ENCODE measurements around the gene CLSTN3.

The CLSTN3 gene

DNA sequence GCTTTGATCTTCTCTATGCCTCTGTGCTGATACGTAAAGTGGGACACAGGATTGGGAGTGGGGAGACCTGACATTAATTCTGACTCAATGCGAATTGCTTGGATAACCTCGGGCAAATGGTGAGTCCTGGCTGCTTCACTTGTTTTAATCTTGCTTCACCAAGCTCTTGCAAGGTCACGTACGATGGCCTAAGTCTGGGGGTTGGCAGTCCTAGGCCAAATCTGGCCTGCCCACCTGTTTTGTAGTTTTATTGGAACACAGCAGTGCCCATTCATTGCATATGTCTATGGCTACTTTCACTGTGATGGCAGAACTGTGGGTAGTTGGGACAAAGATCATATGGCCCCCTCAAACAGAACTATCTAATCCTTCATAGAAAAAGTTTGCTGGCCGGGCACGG lies 13.4 kb downstream of the CLSTN3 start:
- in situ Hi-C loops (cut with MboI; ENCODE audit: low pct_unique_long_range_greater_than_20kb, low sequenced_read_pairs), result no loop called here
- no peak for DNase-seq

DNA sequence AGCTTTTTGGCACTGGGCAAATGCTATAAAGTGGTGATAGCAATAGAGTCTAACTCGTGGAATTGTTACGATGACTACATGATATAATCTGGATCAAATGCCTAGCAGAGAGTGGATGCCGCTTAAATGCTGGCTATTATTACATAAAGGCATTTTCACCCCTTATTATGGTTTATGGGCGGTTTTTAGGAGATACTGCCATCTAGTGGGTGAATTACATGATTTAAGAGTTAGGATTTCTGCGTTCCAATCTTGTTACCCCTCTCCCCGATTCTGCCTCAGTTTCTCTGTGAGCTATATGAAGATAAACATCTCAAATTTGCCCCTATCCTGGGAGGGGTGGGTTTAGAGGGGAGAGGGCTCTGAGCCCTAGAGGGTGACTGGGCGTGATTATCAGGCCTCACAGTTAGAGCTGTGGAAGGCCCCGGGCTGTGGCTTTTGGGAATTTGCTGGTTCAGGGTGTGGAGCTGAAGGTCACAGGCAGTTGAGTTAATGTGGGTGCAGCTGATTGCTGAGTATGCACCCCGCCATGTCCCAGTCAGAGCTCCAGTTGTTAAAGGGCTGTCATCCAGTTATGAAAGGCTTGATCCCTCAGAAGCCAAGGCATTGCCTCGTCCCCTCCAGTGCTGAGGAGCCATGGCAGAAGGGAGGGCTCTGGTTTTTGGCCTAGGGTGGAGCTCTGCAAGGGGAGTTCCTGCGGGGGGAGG lies 14.4 kb downstream of the CLSTN3 start:
- in situ Hi-C loops (cut with MboI; ENCODE audit: low pct_unique_long_range_greater_than_20kb, low sequenced_read_pairs), result no loop called here
- peak; percentile 49 for DNase-seq

DNA sequence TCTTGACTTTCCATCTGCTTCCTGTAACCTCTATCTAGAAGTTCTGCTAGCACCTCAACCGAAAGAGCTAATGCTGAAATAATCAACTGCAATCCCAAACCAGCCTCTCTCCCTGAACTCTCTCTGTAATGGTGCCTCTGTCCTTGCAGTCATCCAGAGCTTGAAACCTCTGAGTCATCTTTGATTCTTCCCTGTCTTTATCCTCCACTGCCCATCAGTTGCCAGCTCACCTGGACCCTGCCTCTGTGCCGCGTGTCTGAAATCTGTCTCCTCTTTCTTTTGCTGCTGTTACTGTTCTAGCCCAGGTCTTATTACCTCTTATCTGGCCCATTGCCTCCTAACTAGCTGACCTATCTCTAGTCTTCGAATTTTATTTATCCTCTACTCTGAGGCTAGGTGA lies 15.5 kb downstream of the CLSTN3 start:
- in situ Hi-C loops (cut with MboI; ENCODE audit: low pct_unique_long_range_greater_than_20kb, low sequenced_read_pairs), result no loop called here
- DNase-seq, result no peak

DNA sequence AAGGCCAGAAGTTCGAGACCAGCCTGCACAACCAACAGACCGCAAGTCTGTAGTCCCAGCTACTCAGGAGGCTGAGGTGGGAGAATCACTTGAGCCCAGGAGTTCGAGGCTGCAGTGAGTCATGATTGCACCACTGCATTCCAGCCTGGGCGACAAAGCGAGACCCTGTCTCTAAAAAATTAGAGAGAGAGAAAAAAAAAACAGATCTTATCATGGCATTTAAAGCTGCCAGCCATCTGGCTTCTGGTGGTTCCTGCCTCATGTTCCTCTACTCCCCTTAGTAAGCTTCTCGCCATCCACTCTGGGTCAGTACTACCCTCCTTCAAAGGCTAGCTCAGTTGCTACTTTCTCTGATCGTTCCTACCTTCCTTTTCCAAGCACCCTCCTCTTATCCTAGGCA lies 16.1 kb downstream of the CLSTN3 start:
- no peak for DNase-seq
- in situ Hi-C loops (cut with MboI; ENCODE audit: low pct_unique_long_range_greater_than_20kb, low sequenced_read_pairs), result no loop called here

DNA sequence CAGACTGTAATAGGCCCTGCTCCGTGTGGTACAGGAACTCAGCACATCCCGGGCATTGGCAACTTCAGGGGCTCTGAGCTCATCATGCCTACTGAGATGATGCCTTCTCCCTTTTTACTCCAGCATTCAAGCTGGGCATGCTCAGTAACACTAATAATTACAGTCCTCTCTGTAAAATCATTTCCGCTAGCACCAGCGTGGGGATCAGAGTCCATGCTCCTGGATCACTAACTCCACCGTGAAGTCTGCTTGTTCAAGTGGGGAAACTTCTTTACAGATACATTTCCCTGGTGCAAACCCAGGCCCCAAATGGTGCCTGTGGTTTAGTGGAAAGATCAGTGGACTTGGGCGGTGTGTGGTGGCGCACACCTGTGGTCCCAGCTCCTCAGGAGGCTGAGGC lies 16.7 kb downstream of the CLSTN3 start:
- DNase-seq, result no peak
- in situ Hi-C loops (cut with MboI; ENCODE audit: low pct_unique_long_range_greater_than_20kb, low sequenced_read_pairs), result no loop called here

DNA sequence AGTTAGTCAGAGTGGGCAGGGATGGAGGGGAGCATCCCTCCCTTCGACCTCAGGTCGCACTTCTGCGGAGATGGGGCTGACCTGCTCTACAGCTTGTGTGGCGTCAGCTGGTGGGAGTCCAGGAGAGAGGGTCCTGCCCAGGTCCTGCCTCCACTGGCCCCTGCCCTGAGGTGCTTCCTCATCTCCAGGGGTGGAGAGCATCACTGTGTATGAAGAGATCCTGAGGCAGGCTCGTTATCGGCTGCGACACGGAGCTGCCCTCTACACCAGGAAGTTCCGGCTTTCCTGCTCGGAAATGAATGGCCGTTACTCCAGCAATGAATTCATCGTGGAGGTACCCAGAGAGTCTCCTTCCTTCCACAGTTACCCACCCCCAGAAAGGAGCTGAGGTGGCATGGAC lies 20.2 kb downstream of the CLSTN3 start:
- DNase-seq, result no peak
- in situ Hi-C loops (cut with MboI; ENCODE audit: low pct_unique_long_range_greater_than_20kb, low sequenced_read_pairs), result no loop called here

DNA sequence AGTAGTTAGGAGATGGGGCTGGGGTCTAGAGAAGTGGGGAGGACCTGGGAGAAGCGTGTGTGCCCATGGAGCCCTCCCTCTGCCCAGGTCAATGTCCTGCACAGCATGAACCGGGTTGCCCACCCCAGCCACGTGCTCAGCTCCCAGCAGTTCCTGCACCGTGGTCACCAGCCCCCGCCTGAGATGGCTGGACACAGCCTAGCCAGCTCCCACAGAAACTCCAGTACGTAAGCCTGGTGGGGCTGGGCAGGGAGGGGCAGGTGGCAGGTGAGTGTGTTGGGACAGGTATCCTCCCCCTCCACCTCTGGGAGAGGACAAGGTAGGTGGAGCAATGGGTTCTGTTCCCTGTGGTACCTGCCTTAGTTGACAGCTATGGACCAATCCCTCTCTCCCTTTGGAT lies 20.7 kb downstream of the CLSTN3 start:
- DNase-seq, result no peak
- in situ Hi-C loops (cut with MboI; ENCODE audit: low pct_unique_long_range_greater_than_20kb, low sequenced_read_pairs), result no loop called here

DNA sequence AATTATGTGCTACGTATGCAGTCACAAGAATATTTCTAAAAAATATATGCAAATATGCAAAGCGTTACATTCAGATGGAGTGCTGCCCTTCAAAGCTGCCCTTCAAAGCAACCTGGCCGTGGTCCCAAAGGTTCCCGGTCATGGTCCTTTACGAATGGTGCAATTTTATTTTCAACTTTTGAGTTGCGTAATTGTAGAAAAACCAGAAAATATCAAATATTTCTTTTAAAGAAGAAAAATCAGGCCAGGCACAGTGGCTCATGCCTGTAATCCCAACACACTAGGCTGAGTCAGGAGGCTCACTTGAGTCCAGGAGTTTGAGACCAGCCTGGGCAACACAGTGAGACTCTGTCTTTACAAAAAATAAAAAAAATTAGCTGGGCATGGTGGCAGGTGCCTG lies 21.4 kb downstream of the CLSTN3 start:
- in situ Hi-C loops (cut with MboI; ENCODE audit: low pct_unique_long_range_greater_than_20kb, low sequenced_read_pairs), result no loop called here
- no peak for DNase-seq

DNA sequence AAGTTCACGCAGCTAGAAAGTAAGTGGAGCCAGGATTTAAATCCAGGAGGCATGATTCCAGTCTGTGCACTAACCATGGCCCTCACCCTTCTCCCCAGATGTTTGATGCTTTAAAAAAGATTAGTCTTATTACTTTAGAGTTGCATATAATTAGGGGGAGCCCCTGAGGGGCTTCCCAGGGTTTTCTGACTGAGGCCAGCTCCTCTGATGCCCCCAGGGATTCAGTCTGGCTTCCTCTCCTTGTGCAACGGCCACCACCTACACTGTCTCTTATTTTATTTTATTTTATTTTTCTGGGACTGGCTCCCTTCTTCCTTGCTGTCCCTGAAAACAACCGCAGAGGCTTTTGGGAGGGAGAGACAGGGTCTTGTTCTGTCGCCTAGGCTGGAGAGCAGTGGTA lies 22.6 kb downstream of the CLSTN3 start:
- DNase-seq, result no peak
- in situ Hi-C loops (cut with MboI; ENCODE audit: low pct_unique_long_range_greater_than_20kb, low sequenced_read_pairs), result no loop called here

DNA sequence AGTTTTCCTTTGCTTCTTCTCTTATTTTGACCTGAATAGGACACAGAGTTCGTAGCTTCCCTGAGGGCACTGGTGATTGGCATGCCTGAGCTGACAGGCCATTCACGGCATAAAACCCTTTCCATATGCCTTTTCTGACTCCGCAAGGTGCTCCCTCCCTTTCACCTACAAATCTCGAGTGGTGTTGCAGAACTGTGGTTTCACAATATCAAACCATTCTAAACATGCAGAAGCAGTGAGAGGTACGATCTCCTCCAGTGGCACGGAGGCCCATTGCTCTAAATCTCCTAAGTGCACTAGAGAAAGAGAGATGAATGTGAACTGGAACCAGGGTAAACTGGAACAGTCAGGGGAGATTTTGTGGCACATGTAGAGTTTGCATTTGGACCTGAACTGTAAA lies 23.9 kb downstream of the CLSTN3 start:
- in situ Hi-C loops (cut with MboI; ENCODE audit: low pct_unique_long_range_greater_than_20kb, low sequenced_read_pairs), result no loop called here

DNA sequence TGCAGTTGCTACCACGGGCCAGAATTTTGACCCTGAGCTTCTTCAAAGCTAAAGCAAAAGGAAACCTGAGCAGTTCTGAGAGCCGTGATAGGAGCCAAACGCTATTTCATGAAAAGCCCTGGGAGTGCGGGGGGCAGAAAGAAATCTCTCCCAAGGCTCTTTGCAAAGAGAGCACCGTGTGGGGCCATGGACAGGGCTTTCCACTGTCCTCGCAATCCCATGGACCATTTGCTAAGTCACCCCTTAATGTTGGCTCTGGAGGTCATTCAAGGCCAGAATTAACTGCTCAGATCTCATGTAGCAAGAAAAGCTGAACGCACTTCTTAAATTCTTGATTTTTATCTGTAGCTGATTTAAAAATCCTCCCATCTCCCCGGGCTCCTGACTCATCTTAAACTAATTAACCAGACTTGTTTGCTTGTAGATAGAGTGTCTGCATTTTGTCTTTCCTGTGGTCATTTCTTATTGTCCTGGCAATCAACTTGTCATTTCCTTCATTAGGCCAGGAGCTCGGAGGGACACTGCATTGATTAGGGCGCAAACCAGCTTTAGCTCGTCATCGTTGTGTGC lies 24.8 kb downstream of the CLSTN3 start:
- in situ Hi-C loops (cut with MboI; ENCODE audit: low pct_unique_long_range_greater_than_20kb, low sequenced_read_pairs), result no loop called here

More for the DNA sequence above, 23.9 kb downstream of the CLSTN3 start:
- DNase-seq, result no peak

DNA sequence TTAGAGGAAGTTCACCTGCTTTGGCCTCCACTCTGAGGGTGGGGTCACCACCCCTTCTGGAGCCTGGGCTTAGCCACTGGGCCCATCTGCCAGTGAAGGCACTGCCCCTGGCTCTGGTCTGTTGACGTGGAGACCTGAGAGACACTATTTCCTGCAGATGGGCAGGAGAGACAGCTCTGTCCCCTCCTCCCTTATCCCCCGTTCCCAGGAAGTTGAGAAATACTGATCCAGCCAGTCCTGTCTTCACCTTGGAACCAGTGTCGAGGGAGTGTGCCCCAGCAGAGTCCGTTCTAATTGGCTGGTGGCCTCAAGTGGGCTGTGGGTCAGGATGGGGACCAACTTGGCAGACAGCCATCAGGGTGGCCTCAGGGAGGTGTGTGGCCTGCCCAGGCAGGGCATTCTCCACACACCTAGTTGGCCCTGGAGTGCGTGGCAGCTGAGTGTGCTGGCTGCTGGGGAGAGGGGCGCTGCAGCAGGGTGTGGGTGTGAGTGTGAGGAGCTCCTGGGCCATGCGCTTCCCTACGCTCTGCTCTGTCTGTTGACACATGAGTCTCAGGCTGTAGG lies 25.4 kb downstream of the CLSTN3 start:
- in situ Hi-C loops (cut with MboI; ENCODE audit: low pct_unique_long_range_greater_than_20kb, low sequenced_read_pairs), result no loop called here
- no peak for DNase-seq

More for the DNA sequence above, 24.8 kb downstream of the CLSTN3 start:
- no peak for DNase-seq

DNA sequence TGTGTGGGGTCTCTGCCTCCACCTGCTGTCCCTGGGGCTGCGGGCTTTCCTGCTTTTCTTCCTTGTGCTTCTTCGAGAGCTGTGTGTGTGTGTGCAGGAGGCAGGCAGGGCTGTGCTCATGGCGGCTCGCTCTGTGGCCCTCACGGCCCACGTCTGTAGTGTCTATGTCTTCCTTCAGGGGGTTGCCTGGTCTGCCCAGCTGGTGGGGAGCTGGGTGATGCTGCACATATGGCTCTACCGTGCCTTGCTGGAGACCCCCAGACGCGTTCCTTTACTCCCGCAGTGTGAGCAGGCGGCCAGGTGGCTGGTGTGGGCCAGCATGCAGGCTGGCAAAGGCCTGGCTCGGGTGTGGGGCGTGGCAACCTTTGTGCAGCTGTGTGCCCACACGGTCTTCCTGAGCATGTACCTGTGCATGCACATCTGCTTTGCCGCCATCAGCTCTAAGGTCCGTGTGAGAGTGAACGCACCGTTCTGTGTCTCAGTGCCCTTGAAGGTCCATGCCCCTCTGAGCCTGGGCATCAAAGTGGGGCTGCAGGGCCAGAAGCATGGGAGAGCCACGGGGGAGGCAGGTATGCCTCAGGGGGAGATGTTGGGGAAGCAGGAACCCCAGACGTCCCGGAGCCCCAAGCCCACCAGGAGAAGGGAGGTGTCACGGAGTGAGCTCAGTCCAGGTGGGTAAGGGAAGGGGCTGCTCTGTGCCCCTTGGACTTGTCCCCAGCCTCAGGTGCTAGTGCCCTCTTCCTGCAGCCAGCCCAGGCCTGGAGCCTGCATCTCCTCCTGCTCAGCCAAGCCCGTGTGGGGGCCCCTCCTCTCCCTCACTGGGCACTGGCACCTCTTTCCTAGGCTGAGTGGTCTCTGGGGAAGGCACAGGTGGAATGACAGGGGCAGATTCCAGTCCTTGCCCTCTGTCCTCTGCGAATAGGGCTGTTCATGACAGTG lies 26.4 kb downstream of the CLSTN3 start:
- DNase-seq, result no peak
- in situ Hi-C loops (cut with MboI; ENCODE audit: low pct_unique_long_range_greater_than_20kb, low sequenced_read_pairs), result no loop called here

DNA sequence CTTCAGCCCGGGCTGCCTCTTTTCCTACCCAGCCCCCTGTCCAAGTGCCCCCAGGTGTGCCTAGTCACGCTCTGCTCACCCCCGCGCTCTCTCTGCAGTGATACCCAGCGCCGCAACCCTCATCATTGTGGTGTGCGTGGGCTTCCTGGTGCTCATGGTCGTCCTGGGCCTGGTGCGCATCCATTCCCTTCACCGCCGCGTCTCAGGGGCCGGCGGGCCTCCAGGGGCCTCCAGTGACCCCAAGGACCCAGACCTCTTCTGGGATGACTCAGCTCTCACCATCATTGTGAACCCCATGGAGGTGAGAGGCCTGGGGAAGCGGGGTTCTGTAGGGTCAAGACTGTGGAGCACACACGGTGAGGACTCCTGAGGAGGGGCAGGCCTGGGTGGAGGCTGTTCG lies 27.2 kb downstream of the CLSTN3 start:
- no peak for DNase-seq
- in situ Hi-C loops (cut with MboI; ENCODE audit: low pct_unique_long_range_greater_than_20kb, low sequenced_read_pairs), result no loop called here

DNA sequence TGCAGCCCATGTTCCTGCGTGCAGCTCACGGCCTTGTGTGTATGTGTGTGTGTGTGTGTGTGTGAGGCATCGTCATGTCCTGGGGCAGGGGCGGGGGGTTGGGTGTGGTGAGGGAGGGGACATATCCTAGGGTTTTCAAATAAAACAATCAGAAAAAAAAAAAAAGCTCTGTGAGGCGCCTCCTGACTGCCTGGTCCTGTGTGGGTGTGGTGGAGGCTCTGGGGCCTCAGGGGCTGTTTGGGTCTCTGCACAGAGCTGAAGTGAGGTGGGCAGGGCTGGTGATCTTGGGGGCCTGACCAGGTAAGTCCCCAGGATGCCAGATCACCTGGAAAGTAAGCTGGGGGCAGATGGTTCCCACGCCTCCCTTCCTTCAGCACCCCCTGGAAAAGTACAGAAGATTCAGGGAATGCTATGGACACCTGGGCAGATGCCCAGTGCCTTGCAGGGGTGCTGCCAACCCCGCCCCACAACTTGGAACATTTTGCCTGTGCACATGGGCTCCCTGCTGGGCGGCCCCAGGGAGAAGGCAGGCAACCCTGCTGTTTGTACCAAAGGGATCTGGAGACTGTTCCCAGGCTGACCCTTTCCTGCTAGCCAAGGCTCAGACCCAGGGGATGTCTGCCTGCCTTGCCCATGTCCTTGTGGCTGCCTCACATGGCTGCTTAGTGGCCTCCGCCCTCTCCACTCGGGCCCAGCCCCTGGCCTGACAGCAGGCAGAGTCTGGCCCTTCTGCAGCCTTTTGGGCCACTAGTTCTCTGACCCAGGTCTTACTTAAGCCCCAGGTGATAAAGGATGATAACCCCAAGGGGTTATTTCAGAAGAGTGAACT lies 28.8 kb downstream of the CLSTN3 start:
- DNase-seq, result no peak
- in situ Hi-C loops (cut with MboI; ENCODE audit: low pct_unique_long_range_greater_than_20kb, low sequenced_read_pairs), result no loop called here

DNA sequence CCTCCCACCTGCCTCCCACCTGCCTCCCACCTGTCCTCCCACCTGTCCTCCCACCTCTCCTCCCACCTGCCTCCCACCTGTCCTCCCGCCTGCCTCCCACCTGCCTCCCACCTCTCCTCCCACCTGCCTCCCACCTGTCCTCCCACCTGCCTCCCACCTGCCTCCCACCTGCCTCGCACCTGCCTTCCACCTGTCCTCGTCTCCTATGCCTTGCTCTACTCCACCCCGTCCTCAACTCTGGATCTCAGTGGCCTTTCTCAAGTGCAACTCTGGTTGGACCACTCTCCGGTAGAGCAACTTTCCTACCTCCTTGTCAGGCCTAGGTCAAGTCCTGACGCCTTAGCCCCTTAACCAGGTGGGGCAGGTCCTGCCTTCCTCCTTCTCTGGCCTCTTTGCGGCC lies 30.0 kb downstream of the CLSTN3 start:
- in situ Hi-C loops (cut with MboI; ENCODE audit: low pct_unique_long_range_greater_than_20kb, low sequenced_read_pairs), result no loop called here
- DNase-seq, result no peak

DNA sequence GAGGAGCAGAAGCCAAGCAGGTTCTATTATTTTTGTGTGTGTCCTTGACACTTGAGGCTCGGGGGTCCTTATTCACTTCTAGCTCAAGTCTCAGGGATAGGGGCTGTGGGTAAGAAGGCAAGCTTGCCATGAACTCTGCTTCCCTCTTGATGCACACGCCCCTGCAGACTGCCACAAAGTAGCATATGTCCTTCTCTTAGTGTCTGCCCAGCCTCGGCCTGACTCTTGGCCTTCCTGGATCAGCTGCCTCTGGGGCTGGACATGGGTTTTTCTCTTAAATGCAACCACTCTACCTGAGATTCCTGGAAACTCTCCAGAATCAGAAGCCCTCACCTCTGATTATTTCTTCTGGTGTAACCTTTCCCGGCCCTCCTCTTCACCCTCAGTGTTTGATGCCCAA lies 31.2 kb downstream of the CLSTN3 start:
- in situ Hi-C loops (cut with MboI; ENCODE audit: low pct_unique_long_range_greater_than_20kb, low sequenced_read_pairs), result no loop called here
- DNase-seq, result no peak

DNA sequence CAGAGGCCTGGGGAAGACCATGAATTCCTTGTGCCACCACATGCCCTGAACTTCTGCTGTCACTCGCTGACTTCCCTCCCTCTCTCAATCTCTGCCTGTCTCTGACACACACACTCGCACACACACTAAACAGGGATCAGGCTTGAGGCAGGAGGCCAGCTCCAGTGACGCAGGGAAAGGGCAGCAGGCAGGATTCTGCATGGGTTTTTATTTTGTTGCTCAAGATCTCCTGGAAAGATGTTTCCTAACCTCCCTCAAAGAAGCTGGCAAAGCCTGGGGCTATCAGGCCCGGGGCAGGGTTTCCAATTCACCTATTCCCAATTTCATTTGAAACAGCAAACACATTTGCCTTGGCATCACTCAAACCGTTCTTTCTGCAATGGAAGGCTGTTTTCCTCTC lies 31.6 kb downstream of the CLSTN3 start:
- in situ Hi-C loops (cut with MboI; ENCODE audit: low pct_unique_long_range_greater_than_20kb, low sequenced_read_pairs), result no loop called here
- DNase-seq, result no peak

DNA sequence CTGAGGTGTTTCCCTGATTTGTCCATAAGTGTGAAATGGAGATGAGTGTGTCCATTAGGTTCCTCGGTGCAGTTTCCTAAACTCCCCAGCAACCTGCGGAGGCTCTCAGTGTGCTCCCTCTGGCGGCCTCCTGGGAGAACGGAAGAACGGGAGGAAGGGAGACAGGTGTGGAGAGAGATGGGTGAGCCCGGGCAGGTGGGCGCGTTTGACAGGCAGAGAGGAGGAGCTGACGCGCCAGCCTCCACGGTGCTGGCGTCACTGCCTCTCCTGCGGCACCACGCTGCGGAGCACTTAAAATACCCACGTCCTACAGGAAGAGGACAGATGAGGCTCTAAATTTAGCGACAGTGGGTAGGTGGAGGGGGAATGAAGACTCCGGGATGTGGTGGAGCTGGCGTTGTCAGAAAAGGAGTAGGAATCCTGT lies 32.5 kb downstream of the CLSTN3 start:
- peak; percentile 41 for DNase-seq

More for the DNA sequence above, 32.5 kb downstream of the CLSTN3 start:
- in situ Hi-C loops (cut with MboI; ENCODE audit: low pct_unique_long_range_greater_than_20kb, low sequenced_read_pairs), result no loop called here

All from KBM-7 (cell line).